Testis (tissue), 3 donors: ENCODE data around the gene OASL. TPM values are rescaled to one million over a fixed set of nuclear protein-coding genes. Genes with fewer than 3 reads are reported as not detected.

ENCODE experiments used
- DNase-seq: peaks from one replicate; pipeline ENCODE4 v3.0.0-alpha.2; 2019
- H3K27ac ChIP-seq, 2 donors: fragments of 200-600 bp; sonication (generic); one replicate each; pipeline ENCODE4 v1.5.1; 2019
- H3K27me3 ChIP-seq: fragments of 200-600 bp; sonication (generic); one replicate; pipeline ENCODE4 v1.5.1; 2019
- H3K36me3 ChIP-seq: fragments of 200-600 bp; sonication (generic); one replicate; pipeline ENCODE4 v1.5.1; 2017; ENCODE audit warnings: low read depth; ENCODE audit errors: missing control alignments
- H3K4me1 ChIP-seq: fragments of 200-600 bp; sonication (generic); one replicate; pipeline ENCODE4 v1.5.1; 2019
- H3K4me3 ChIP-seq, 2 donors: fragments of 200-600 bp; sonication (generic); one replicate each; pipeline ENCODE4 v1.5.1; 2017 to 2019
- H3K9me3 ChIP-seq: fragments of 200-600 bp; sonication (generic); one replicate; pipeline ENCODE4 v1.5.1; 2017
- POLR2A ChIP-seq: fragments of 450-650 bp; IDR thresholded peaks from one replicate; pipeline ENCODE4 v1.6.1; 2017; ENCODE audit warnings: antibody characterized with exemption, mild to moderate bottlenecking, moderate library complexity
- WGBS, 2 donors: methylation state at CpG; one replicate each; pipeline ENCODE4 v1.1.5; 2018; 5-methylcytosine and 5-hydroxymethylcytosine counted together
- intact Hi-C: fragments of 100-400 bp; cut with DNase I; formaldehyde crosslinking; loops from one replicate; pipeline ENCODE4 v1.15.1; 2023; ENCODE audit warnings: low total_unique reads
- polyA plus RNA-seq: library from polyadenylated mRNA; stranded (reverse); fragments of 350-450 nt; fragmentation: Illumina TruSeq; extraction: RNeasy Lipid Tissue Mini Kit (QIAGEN cat#74804); gene quantifications from one replicate; pipeline ENCODE4 v1.2.3, GENCODE V29; 2014; ENCODE audit warnings: low read depth, low replicate concordance; ENCODE audit not compliant: insufficient read depth
- total RNA-seq, 2 donors: library from RNA; depleted of rRNA; stranded (reverse); fragments of >200 nt; gene quantifications; one replicate each; pipeline ENCODE4 v1.2.3, GENCODE V29; 2016
- TF ChIP-seq, protein P1 (sequence below), 3 experiments: fragments of 450-650 bp in 2 of 3; fragments of 200-600 bp in 1 of 3; sonication (generic) in 1 of 3; IDR thresholded peaks; one replicate each; pipeline ENCODE4 v1.5.1; 2016 to 2019; ENCODE audit warnings: antibody characterized with exemption in 3 of 3, mild to moderate bottlenecking in 2 of 3, moderate library complexity in 1 of 3

The OASL gene
- total and polyA plus RNA-seq, 3 donors from 2014 or later = 0.74 to 2.8 (median 1.8) TPM

DNA sequence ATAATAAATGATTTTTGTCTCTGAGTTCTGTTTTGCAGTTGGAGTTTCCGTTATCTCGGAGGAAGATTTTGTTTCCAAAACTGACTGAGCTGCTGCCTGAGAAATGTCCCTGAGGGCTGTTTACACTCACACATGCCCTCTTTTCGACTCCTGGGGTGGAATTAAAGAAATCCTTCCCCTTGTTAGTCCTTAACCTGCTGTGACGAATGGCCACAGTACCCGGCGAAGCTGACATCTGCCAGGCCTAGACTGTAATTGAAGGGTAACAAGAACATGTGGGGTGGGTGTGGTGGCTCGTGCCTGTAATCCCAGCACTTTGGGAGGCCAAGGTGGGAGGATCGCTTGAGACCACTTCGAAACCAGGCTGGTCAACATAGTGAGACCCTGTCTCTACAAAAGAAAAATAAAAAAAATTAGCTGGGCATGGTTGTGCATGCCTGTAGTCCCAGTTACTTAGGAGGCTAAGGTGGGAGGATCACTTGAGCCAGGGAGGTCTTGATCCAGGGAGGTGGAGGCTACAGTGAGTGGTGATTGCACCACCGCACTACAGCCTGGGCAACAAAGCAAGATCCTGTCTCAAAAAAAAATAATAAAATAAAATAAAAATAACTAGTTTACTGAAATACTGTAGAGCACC, 8.4 kb downstream of the OASL start:
- Histone ChIP-seq H3K27ac (no peak overlapping the region), H3K9me3 (no peaks in the 10 kb centered on the region), H3K27me3 (no peaks in the 10 kb centered on the region), H3K36me3 (no peaks in the 10 kb centered on the region), H3K4me1 (no peaks in the 10 kb centered on the region), H3K4me3 (no peak overlapping the region)
- DNase-seq = no peak
- TF ChIP-seq, protein P1, sequence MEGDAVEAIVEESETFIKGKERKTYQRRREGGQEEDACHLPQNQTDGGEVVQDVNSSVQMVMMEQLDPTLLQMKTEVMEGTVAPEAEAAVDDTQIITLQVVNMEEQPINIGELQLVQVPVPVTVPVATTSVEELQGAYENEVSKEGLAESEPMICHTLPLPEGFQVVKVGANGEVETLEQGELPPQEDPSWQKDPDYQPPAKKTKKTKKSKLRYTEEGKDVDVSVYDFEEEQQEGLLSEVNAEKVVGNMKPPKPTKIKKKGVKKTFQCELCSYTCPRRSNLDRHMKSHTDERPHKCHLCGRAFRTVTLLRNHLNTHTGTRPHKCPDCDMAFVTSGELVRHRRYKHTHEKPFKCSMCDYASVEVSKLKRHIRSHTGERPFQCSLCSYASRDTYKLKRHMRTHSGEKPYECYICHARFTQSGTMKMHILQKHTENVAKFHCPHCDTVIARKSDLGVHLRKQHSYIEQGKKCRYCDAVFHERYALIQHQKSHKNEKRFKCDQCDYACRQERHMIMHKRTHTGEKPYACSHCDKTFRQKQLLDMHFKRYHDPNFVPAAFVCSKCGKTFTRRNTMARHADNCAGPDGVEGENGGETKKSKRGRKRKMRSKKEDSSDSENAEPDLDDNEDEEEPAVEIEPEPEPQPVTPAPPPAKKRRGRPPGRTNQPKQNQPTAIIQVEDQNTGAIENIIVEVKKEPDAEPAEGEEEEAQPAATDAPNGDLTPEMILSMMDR (IDR thresholded peaks at IDR 0.05) = no peak
- no peak for TF ChIP-seq POLR2A
- WGBS, 2 donors = 73 to 83% methylated on average over 6 to 10 of the region's 10 CpGs
- intact Hi-C loops = no loop called here

DNA sequence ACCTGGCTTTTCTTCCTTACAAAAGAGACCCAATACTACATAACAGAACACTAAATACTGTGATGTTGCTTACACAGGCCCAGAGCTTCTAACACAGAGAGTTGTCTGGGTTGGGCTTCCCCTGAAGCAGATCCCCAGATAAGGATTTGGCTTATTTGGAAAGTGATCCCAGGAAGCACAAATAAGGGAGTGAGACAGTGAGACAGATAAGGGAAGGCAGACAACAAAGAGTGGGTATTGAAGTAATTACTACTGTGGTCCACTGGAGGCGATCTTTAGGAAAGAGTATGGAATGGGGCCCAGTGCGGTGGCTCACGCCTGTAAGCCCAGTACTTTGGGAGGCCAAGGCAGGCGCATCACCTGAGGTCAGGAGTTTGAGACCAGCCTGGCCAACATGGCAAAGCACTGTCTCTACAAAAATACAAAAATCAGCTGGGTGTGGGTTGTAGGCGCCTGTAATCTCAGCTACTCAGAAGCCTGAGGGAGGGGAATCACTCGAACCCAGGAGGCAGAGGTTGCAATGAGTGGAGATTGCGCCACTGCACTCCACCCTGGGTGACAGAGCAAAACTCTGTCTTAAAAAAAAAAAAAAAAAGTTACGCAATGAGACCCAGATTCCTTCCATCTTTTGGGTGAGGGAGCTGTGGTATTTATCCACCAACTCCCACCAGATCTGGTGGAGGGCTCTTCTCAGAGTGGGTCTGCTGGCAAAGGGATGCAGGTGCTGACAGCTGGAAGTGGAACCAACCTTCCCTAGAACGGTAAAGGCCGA, 12.6 kb downstream of the OASL start:
- Histone ChIP-seq H3K27me3 (no peaks in the 10 kb centered on the region), H3K9me3 (no peaks in the 10 kb centered on the region), H3K4me1 (no peaks in the 10 kb centered on the region), H3K27ac (no peak overlapping the region), H3K4me3 (no peak overlapping the region), H3K36me3 (no peaks in the 10 kb centered on the region)
- WGBS, 2 donors = 90% methylated on average over 10 of the region's 10 CpGs
- DNase-seq = no peak
- TF ChIP-seq, protein P1 (IDR thresholded peaks at IDR 0.05) = no peak
- no peak for TF ChIP-seq POLR2A
- intact Hi-C loops = no loop called here

DNA sequence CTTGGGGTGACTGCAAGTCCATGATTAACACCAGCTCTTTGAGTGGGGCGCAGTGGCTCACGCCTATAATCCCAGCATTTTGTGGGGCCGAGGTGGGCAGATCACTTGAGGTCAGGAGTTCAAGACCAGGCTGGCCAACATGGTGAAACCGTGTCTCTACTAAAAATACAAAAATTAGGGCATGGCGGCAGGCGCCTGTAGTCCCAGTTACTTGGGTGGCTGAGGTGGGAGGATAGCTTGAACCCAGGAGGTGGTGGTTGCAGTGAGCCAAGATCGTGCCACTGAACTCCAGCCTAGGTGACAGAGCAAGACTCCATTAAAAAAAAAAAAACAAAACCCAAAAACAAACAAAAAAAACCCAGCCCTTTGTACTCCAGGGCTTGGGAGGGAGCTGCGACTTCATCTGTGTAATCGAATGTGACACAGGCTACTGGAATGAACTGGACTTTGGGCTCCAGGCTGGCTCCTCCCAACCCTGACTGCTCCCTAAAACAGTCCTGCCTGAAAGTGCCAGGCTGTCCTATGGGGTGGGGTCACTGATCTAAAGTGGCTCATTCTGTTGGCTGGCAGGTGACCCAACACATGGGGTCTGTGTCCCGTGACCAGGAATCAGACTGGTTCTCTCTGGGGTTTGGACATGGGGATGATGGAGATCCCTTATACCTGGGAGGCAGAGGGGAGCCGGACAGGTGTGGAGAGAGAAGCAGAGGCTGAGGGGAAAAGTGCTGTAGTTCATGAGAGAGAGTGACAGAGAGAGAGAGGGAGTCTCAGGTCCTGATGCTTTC, 13.4 kb downstream of the OASL start:
- DNase-seq = no peak
- WGBS, 2 donors = 91 to 94% methylated on average over 11 of the region's 11 CpGs
- Histone ChIP-seq H3K9me3 (no peaks in the 10 kb centered on the region), H3K4me1 (no peaks in the 10 kb centered on the region), H3K27me3 (no peaks in the 10 kb centered on the region), H3K27ac (no peak overlapping the region), H3K4me3 (no peak overlapping the region), H3K36me3 (no peaks in the 10 kb centered on the region)
- intact Hi-C loops = no loop called here
- TF ChIP-seq, protein P1 (IDR thresholded peaks at IDR 0.05) = no peak
- TF ChIP-seq POLR2A = no peak

DNA sequence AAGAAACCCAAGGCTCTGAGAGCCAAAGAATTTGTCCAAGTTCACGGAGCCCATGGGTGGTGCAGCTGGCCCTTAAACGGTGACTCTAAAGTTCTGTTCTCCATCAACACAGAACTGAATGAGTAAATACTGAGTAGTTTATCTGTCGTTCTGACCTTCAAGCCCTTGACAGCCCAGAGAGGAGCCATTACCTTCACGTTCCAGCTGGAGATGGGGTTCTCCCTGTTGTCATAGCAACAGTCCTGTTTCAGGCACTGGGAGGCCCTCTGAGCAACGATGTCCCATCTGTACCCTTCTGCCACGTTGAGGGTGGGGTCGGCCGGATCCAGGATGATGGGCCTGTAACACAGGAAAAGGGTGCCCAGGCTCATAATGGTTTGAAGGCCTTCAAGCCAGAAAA, 15.2 kb downstream of the OASL start:
- H3K4me1 ChIP-seq = no peaks in the 10 kb centered on the region
- DNase-seq = no peak
- no peaks in the 10 kb centered on the region for H3K36me3 ChIP-seq
- no peak for TF ChIP-seq POLR2A
- TF ChIP-seq, protein P1 (IDR thresholded peaks at IDR 0.05) = no peak
- intact Hi-C loops = no loop called here
- WGBS, 2 donors = 69 to 70% methylated on average over 8 of the region's 8 CpGs
- no peak overlapping the region for H3K27ac ChIP-seq
- no peak overlapping the region for H3K4me3 ChIP-seq
- no peaks in the 10 kb centered on the region for H3K9me3 ChIP-seq
- H3K27me3 ChIP-seq = no peaks in the 10 kb centered on the region
